PC-9 (cell line): ENCODE results near the gene PKD1L1. TPM values are rescaled to one million over a fixed set of nuclear protein-coding genes. Genes with fewer than 3 reads are reported as not detected.

Experiments
- BruUV-seq: library from RNA; stranded (reverse); fragments of 400-500 nt; replicated peaks from 2 replicates; lab custom pipeline; 2021; lab: Mats Ljungman, UMichigan
- CTCF ChIA-PET: fragments of 300-600 bp; sonication (Branson Sonifier 250); formaldehyde crosslinking; loops from one replicate; lab custom pipeline; 2022; ENCODE audit warnings: antibody characterized with exemption; lab: Charles Lee
- POLR2A ChIA-PET: fragments of 300-600 bp; sonication (Branson Sonifier 250); formaldehyde crosslinking; loops from one replicate; lab custom pipeline; 2022; ENCODE audit warnings: antibody characterized with exemption; ENCODE audit not compliant: unreplicated experiment; lab: Charles Lee
- DNase-seq, 2 experiments: peaks; one replicate each; pipeline versions ENCODE4 v3.0.0 to v3.0.0-alpha.2; 2015 to 2022; ENCODE audit warnings: mixed read lengths in 1 of 2
- H2AFZ ChIP-seq: fragments of 200-600 bp; sonication (generic); 2 replicates; pipeline ENCODE4 v1.8.1; 2017; ENCODE audit warnings: antibody characterized with exemption
- H3F3A ChIP-seq: fragments of 200-600 bp; sonication (generic); 2 replicates; pipeline ENCODE4 v1.8.1; 2017; ENCODE audit warnings: antibody characterized with exemption, mild to moderate bottlenecking, low read depth; ENCODE audit not compliant: insufficient read depth
- H3K27ac ChIP-seq: fragments of 200-600 bp; sonication (generic); 2 replicates; pipeline ENCODE4 v1.6.1; 2016; ENCODE audit warnings: mixed run types
- H3K27me3 ChIP-seq: fragments of 200-600 bp; sonication (generic); 2 replicates; pipeline ENCODE4 v1.6.1; 2016; ENCODE audit warnings: low read depth, mixed run types; ENCODE audit not compliant: insufficient read depth
- H3K36me3 ChIP-seq: fragments of 200-600 bp; sonication (generic); 2 replicates; pipeline ENCODE4 v1.6.1; 2016; ENCODE audit warnings: low read depth, mixed run types
- H3K4me1 ChIP-seq: fragments of 200-600 bp; sonication (generic); replicated peaks from 2 replicates; pipeline ENCODE4 v1.6.1; 2016; ENCODE audit warnings: mixed run types; ENCODE audit not compliant: insufficient read depth
- H3K4me2 ChIP-seq: fragments of 200-600 bp; sonication (generic); 2 replicates; pipeline ENCODE4 v1.6.1; 2017; ENCODE audit warnings: mixed run types
- H3K4me3 ChIP-seq: fragments of 200-600 bp; sonication (generic); 2 replicates; pipeline ENCODE4 v1.6.1; 2016; ENCODE audit warnings: mixed run types
- H3K79me2 ChIP-seq: fragments of 200-600 bp; sonication (generic); 2 replicates; pipeline ENCODE4 v1.6.1; 2017; ENCODE audit warnings: low read depth, mixed run types
- H3K9me2 ChIP-seq: fragments of 200-600 bp; sonication (generic); 2 replicates; pipeline ENCODE4 v1.8.1; 2017; ENCODE audit warnings: mild to moderate bottlenecking; ENCODE audit not compliant: insufficient read depth
- H3K9me3 ChIP-seq: fragments of 200-600 bp; sonication (generic); 2 replicates; pipeline ENCODE4 v1.8.1; 2016; ENCODE audit warnings: low read depth; ENCODE audit not compliant: insufficient read depth
- H4K20me1 ChIP-seq: fragments of 200-600 bp; sonication (generic); 2 replicates; pipeline ENCODE4 v1.8.1; 2017; ENCODE audit not compliant: insufficient read depth
- EZH2 ChIP-seq: fragments of 200-600 bp; sonication (generic); IDR thresholded peaks from 2 replicates; pipeline ENCODE4 v1.8.0; 2017; ENCODE audit warnings: antibody characterized with exemption, low read depth
- intact Hi-C: fragments of 100-400 bp; cut with micrococcal nuclease; formaldehyde crosslinking; loops from one replicate; pipeline ENCODE4 v1.10.0; 2022; ENCODE audit not compliant: unreplicated experiment
- total RNA-seq: library from RNA; stranded (reverse); gene quantifications from 2 replicates; pipeline ENCODE4 v1.2.3, GENCODE V29; 2021
- TF ChIP-seq, protein P1 (sequence below): fragments of 200-600 bp; sonication (generic); conservative IDR thresholded peaks from 2 replicates; pipeline ENCODE4 v1.6.1; 2017; ENCODE audit warnings: mixed run types, antibody characterized with exemption, mild to moderate bottlenecking, moderate library complexity

PKD1L1 gene
- total RNA-seq, 1 experiment from 2014 or later = 0.07 TPM

DNA sequence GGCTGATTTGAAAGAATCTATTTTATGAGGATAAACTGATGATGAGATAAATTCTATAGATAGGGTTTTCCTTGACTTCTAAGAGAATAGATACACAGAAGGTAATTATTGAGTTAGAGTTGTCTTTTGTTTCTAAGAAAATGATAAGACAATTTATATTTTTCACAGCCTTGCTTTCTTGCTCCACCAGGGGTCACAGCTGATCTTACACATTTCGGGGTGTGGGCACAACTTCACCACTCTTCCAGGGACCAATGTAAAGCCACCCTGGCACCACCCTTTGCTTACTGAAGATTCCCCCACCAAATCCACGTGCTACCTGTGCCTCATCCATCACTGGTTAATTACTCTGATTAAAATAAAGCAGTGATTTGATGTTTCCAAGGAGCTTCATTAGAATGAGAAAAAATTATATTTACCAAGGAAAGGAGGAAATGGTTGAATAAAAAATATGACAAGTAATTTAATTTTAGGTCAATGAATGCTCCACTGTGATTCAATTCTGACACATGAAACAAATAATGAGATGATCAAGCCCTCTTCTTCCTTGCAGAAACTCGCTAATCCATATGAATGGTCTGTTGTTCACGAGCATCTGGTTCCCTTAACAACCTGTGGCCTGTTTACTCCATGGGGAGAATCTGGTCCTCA lies 189.1 kb downstream of the PKD1L1 start:
- POLR2A ChIA-PET = no interaction called here

DNA sequence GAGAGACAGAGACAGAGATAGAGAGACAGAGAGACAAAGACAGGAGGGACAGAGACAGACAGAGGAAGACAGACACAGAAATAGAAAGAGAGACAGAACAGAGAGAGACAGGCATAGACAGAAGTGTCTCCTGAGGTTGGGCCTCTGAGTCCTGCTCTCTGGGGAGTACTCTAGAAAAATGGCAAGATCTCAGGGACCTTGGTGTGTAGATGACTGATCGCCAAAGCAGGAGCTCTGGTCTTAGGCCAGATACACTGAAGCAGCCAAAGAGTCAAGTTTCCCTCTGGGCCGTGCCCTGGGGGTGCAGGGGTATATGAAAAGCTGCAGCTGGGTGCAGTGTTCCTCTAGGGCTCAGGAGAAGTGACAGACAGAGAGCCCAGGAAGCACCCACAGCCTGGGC lies 189.7 kb downstream of the PKD1L1 start:
- intact Hi-C loops = no loop called here
- H3K9me2 ChIP-seq = no peaks in the 10 kb centered on the region; the same call in 1 of the 2 replicates
- no peaks in the 10 kb centered on the region for H3K79me2 ChIP-seq
- no peak overlapping the region for H3K27ac ChIP-seq
- H3K4me2 ChIP-seq = no peak overlapping the region
- no TSS peak for BruUV-seq
- no peaks in the 10 kb centered on the region for H3K27me3 ChIP-seq
- TF ChIP-seq EZH2 = no peak
- CTCF ChIA-PET = interaction anchor here (0.6 to 0.7 kb wide), 2 partner anchors 182 to 186 kb away, joined by 3 to 4 read pairs; no protein-coding TSS in a partner anchor
- no peaks in the 10 kb centered on the region for H4K20me1 ChIP-seq
- H3K4me1 ChIP-seq = peaks cover 44% of the 10 kb centered on the region
- no peak overlapping the region for H2AFZ ChIP-seq
- no peak overlapping the region for H3K4me3 ChIP-seq
- no peak for DNase-seq
- H3K36me3 ChIP-seq = no peaks in the 10 kb centered on the region
- POLR2A ChIA-PET = no interaction called here
- peaks cover 29% of the 10 kb centered on the region for H3F3A ChIP-seq
- no peaks in the 10 kb centered on the region for H3K9me3 ChIP-seq

More for the DNA sequence above, 189.1 kb downstream of the PKD1L1 start:
- Histone ChIP-seq H3F3A (peaks cover 35% of the 10 kb centered on the region), H3K27me3 (no peaks in the 10 kb centered on the region), H3K79me2 (no peaks in the 10 kb centered on the region), H3K4me2 (no peak overlapping the region), H3K9me3 (no peaks in the 10 kb centered on the region), H2AFZ (no peak overlapping the region), H3K4me1 (peaks cover 50% of the 10 kb centered on the region), H3K4me3 (no peak overlapping the region), H4K20me1 (no peaks in the 10 kb centered on the region), H3K27ac (no peak overlapping the region), H3K9me2 (no peaks in the 10 kb centered on the region; the same call in 1 of the 2 replicates), H3K36me3 (no peaks in the 10 kb centered on the region)
- no peak for DNase-seq
- TF ChIP-seq, protein P1, sequence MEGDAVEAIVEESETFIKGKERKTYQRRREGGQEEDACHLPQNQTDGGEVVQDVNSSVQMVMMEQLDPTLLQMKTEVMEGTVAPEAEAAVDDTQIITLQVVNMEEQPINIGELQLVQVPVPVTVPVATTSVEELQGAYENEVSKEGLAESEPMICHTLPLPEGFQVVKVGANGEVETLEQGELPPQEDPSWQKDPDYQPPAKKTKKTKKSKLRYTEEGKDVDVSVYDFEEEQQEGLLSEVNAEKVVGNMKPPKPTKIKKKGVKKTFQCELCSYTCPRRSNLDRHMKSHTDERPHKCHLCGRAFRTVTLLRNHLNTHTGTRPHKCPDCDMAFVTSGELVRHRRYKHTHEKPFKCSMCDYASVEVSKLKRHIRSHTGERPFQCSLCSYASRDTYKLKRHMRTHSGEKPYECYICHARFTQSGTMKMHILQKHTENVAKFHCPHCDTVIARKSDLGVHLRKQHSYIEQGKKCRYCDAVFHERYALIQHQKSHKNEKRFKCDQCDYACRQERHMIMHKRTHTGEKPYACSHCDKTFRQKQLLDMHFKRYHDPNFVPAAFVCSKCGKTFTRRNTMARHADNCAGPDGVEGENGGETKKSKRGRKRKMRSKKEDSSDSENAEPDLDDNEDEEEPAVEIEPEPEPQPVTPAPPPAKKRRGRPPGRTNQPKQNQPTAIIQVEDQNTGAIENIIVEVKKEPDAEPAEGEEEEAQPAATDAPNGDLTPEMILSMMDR = peak; percentile 49; the same call in 1 of the 2 replicates
- TF ChIP-seq EZH2 = no peak
- CTCF ChIA-PET = no interaction called here
- intact Hi-C loops = loop anchor here (1.0 kb wide), 1 partner anchor 60 kb away; no protein-coding TSS in a partner anchor
- no TSS peak for BruUV-seq

DNA sequence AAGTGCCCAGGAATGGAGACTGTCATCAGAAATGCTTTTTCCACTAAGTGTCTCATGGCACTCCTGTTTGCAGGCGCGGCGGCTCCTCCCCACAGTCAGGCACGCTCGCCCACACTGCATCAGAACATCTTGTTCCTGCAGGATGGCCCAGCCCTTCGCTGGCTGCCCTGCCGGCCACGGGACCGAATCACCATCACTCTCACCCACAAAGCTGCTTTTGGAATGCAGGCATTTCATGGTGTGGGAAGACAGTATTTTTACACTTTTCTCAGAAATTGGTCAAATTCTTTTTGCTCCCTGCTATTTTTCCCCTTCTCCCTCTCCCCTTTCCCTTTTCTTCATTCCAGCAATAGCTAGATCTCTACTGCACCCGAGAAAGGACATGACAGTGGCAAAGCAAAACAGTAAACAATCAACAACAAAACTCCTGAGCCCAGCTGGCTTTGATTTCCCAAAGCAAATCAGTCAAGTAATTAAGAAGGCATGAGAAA lies 190.3 kb downstream of the PKD1L1 start:
- no TSS peak for BruUV-seq
- H3K27ac ChIP-seq = no peak overlapping the region

More for the DNA sequence above, 190.3 kb downstream of the PKD1L1 start:
- H3K27me3 ChIP-seq = no peaks in the 10 kb centered on the region
- no peak for DNase-seq
- no peaks in the 10 kb centered on the region for H4K20me1 ChIP-seq
- TF ChIP-seq, protein P1 = no peak
- TF ChIP-seq EZH2 = no peak
- H3K9me3 ChIP-seq = no peaks in the 10 kb centered on the region
- H3K4me1 ChIP-seq = peaks cover 38% of the 10 kb centered on the region
- ChIA-PET POLR2A (no interaction called here), CTCF (interaction anchor here (0.6 to 0.7 kb wide), 2 partner anchors 182 to 186 kb away, joined by 3 to 4 read pairs; no protein-coding TSS in a partner anchor)
- intact Hi-C loops = no loop called here
- H3K4me3 ChIP-seq = no peak overlapping the region
- H3K9me2 ChIP-seq = no peaks in the 10 kb centered on the region; the same call in 1 of the 2 replicates
- no peak overlapping the region for H3K4me2 ChIP-seq
- no peak overlapping the region for H2AFZ ChIP-seq
- no peaks in the 10 kb centered on the region for H3K36me3 ChIP-seq
- H3F3A ChIP-seq = peaks cover 23% of the 10 kb centered on the region
- no peaks in the 10 kb centered on the region for H3K79me2 ChIP-seq
